Neural cell (in vitro differentiated cells): ENCODE data around the gene AP2B1.

Experiments
- CTCF ChIP-seq: fragments of 450-650 bp; IDR thresholded peaks from 2 replicates; pipeline ENCODE4 v1.5.1; 2014; ENCODE audit warnings: antibody characterized with exemption, mild to moderate bottlenecking, moderate library complexity; ENCODE audit not compliant: poor library complexity, severe bottlenecking
- EP300 ChIP-seq: fragments of 450-650 bp; conservative IDR thresholded peaks from 2 replicates; pipeline ENCODE4 v1.6.1; 2014; ENCODE audit warnings: antibody characterized with exemption, mild to moderate bottlenecking, moderate library complexity; ENCODE audit not compliant: poor library complexity, severe bottlenecking
- EZH2 ChIP-seq: fragments of 200-600, 300-800 bp; shearing (Covaris generic), sonication (generic); IDR thresholded peaks from 2 replicates; pipeline ENCODE4 v1.6.1; 2014; ENCODE audit warnings: antibody characterized with exemption, low read length, borderline replicate concordance, mild to moderate bottlenecking; ENCODE audit not compliant: insufficient read depth, poor library complexity, severe bottlenecking
- MXI1 ChIP-seq: fragments of 450-650 bp; conservative IDR thresholded peaks from 2 replicates; pipeline ENCODE4 v1.6.1; 2014; ENCODE audit warnings: antibody characterized with exemption, mild to moderate bottlenecking; ENCODE audit not compliant: poor library complexity, severe bottlenecking
- POLR2AphosphoS5 ChIP-seq: IDR thresholded peaks from 2 replicates; pipeline ENCODE4 v1.6.1; 2012
- RAD21 ChIP-seq: fragments of 450-650 bp; conservative IDR thresholded peaks from 2 replicates; pipeline ENCODE4 v1.6.1; 2014; ENCODE audit warnings: antibody characterized with exemption, mild to moderate bottlenecking, moderate library complexity
- REST ChIP-seq: IDR thresholded peaks from 2 replicates; pipeline ENCODE4 v1.6.1; 2012; ENCODE audit warnings: borderline replicate concordance
- TAF1 ChIP-seq: IDR thresholded peaks from 2 replicates; pipeline ENCODE4 v1.6.1; 2012; ENCODE audit warnings: low read depth

GRCh38 chr17:35616536-35616935, 29.4 kb downstream of the AP2B1 start:
- TF ChIP-seq CTCF (no peak), EP300 (no peak), EZH2 (no peak), RAD21 (no peak), REST (no peak), POLR2AphosphoS5 (no peak), TAF1 (no peak), MXI1 (no peak)
